GM19467 (cell line): ENCODE results near the gene MYOCOS.

Experiments
- ATAC-seq: cut with Tn5 transposase; IDR thresholded peaks from one replicate; pipeline ENCODE4 v1.9.1; 2021; ENCODE audit warnings: mild to moderate bottlenecking, moderate library complexity; ENCODE audit not compliant: unreplicated experiment

The MYOCOS gene

DNA sequence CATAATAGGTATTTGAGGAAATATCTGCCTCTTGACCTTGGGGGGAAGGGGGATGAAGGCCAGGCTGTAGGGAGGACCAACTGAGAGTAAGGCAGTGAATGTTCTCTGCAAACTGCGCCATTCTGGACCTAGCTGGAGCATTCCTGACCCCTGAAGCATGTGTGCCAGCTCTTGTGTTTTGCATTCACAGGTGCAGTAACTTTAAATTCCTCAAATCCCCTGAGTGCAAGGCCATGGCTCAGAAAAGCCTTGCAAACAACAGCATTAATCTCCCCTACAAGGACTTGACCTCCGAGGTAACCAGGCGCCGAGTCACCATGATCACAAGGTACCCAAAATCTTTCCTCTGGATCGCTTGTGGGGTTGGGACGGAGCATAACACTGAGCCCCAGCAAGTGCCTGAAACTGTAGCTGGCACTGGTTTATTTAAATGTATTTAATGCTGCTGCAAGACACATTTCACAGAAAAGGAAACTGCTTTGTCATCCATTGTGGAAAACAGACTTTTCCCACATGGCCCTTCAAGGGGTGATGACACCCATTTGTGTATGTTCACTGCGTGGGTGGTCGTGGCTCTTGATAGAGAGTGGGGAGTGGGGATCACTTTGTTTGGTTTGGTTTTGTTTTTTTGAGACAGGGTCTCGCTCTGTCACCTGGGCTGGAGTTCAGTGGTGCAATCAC is 1.7 kb downstream of the MYOCOS start:
- no peak for ATAC-seq

DNA sequence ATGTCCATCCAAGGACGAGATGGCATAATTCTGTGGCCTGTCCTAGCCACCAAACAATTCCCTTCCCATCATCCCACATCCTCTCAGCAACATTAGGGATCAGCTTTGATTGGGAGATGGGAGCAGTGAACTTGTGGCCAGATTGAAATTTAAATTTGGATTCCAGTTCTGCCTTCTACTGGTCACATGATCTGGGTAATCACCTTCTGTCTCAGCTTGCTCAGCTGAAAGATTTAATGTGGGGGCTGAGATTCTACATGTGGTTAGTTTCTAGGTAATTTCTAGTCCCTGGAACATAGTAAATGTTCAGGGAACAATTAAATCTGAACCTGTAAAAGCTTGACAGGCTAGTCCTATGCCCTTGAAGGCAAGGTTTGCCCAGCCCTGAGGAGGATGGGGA is 3.2 kb downstream of the MYOCOS start:
- ATAC-seq, result no peak

DNA sequence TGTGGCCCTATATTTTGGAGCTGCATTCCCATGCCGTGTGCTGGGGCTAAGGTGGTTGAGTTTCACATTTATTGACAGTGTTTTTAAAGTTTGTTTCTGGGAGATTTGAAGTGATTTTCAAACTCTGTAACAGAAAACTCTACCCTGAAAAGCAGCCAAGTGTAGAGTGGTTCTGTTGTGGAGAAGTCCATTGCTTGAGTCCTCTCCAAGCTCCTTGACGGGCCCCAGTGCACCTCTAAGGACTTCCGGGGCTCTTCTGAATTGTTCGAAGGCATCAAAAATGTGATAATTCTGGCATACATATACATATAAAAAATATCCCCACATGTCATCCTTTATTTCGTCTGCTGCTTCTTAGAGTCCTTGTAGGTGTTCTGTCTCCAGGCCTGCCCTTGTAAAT is 5.0 kb downstream of the MYOCOS start:
- ATAC-seq, result no peak

DNA sequence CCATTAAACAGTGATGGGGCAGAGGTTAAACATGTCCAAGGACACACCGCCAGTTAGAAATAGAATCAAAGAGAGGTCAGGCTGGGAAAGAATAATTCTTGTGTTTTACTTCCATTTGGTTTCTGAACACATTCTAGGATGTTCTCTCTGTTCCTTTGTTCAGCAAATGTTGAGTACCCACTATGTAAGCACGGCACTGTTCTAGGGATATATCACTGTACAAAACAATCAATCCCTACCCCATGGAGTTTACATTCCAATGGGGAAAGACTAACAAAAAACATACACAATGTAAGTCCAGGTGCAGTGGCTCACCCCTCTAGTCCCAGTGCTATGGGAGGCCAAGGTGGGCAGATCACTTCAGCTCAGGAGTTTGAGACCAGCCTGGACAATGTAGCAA is 6.2 kb downstream of the MYOCOS start:
- ATAC-seq, result no peak

DNA sequence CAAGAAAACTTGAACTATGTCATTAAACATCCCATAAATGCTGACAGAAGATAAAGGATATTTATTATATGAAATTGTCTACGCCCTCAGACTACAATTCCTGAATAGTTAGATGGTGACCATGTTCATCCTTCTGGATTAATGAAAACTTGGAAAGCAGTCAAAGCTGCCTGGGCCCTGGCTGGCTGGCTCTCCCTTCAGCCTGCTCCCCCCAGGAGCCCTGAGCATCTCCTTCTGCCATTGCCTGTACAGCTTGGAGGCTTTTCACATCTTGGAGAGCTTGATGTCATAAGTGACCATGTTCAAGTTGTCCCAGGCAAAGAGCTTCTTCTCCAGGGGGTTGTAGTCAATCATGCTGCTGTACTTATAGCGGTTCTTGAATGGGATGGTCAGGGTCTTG is 13.6 kb downstream of the MYOCOS start:
- no peak for ATAC-seq

DNA sequence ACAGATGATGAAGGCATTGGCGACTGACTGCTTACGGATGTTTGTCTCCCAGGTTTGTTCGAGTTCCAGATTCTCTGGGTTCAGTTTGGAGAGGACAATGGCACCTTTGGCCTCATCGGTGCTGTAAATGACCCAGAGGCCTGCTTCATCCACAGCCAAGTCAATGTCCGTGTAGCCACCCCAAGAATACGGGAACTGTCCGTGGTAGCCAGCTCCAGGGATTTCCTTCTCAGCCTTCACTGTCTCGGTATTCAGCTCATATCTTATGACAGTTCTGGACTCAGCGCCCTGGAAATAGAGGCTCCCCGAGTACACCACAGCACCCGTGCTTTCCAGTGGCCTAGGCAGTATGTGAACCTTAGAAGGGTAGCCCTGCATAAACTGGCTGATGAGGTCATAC is 14.1 kb downstream of the MYOCOS start:
- no peak for ATAC-seq

DNA sequence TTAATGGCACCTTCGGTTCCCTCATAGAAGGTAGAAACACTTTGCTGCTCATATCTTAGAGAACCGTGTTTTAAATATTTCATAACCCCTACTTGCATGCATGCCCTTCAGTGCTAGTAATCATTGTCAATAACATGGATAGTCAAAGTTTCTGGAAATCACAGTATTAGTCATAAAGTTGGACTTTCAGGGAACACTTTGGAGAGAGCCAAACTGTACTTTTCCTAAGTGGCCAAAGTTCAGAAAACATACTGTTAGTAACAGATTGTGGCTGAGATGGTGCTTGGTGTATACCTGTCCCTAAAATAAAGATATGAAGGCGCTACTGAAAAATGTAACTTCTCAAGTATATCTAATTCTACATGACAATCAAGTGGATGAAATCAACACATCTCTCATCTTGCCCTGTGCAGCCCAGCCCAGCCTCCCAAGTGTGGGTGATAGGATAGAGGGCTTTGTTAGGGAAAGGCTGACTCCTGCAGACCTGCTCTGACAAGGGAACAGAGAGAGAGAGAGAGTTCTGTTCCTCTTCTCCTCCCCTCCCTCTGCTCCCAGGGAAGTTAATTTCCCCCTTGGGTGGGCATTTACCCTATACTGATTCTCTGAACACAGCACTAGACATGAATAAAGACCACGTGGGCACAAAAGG is 16.0 kb downstream of the MYOCOS start:
- ATAC-seq, result no peak

DNA sequence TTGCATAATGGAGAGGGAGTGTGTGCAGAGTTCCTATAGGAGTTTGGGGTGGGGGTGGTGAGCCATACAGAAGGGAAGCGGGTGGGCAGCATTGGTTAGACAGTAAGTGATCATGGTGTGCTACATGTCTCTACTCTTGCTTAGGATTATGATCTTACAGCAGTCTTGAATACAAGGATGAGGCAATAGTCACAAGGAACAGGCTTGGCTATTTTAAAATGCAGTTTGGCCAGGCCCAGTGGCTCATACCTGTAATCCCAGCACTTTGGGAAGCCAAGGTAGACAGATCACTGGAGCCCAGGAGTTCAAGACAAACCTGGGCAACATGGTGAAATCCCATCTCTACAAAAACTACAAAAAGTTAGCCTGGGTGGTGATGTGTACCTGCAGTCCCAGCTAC is 18.2 kb downstream of the MYOCOS start:
- ATAC-seq, result no peak

DNA sequence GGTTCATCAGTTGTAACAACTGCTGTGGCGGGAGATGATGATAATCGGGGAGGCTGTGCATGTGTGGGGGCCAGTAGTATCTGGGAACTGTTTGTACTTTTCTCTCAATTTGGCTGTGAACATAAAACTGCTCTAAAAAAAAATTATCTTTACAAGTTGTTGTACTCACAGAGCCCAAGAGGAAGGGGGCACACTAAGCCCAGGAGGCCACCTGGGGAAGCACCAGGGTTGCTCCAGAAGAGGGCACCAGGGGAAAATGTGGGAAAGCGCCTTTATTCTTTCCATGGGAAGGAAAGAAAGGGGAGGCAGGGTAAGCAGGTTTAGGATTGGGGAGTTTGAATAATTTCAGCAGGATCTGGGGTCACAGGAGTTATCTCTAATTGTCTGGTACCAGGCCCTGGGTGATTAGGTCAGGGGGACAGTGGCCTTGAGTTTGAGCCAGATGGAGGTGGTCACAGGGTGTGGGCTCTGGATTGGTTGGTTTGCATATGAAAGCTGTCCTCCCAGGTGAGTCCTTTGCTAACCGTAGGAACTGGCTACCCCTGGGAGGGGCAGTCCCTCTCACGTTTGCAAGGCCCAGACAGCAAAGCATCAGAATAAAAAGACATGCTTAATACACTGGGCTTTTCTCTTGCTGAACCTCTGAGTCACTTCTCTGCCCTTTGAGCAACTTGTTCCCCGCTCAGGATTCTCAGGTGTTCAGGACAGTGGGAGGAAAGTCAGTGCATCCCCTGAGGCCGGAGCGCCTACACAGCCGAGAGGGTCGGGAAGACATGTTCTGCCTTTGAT is 19.2 kb downstream of the MYOCOS start:
- no peak for ATAC-seq

DNA sequence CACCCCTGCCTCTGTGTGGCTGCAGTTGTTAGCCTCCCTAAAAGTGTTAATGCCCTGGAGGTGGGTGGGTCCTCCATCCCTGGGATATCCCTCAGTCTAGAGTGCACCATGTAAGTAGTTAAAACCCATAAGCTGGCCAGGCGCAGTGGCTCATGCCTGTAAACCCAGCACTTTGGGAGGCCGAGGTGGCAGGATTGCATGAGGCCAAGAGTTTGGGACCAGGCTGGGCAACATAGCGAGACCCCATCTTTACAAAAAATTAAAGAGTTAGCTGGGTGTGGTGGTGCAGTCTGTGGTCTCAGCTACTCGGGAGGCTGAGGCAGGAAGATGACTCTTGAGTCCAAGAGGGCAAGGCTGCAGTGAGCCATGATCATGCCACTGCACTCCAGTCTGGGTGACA is 20.2 kb downstream of the MYOCOS start:
- no peak for ATAC-seq

DNA sequence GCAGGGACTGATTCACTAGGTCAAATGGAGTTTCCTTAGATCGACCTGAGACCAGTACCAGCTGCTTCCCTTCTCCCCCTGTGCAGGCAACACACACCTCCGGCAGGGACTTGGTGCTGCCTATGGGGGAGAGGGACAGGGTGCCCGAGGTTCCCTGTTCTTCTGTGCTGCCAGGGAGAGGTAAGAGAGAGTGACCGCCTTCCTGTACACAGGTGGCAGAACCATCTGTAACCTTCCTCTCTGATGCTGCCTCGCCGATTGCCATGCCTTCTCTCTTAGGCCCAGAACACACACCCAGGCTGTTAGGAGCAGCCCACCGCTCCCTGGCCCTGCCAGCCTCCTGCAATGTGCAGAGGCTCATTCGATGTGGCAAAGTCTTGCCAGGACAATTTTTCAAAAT is 21.1 kb downstream of the MYOCOS start:
- no peak for ATAC-seq

DNA sequence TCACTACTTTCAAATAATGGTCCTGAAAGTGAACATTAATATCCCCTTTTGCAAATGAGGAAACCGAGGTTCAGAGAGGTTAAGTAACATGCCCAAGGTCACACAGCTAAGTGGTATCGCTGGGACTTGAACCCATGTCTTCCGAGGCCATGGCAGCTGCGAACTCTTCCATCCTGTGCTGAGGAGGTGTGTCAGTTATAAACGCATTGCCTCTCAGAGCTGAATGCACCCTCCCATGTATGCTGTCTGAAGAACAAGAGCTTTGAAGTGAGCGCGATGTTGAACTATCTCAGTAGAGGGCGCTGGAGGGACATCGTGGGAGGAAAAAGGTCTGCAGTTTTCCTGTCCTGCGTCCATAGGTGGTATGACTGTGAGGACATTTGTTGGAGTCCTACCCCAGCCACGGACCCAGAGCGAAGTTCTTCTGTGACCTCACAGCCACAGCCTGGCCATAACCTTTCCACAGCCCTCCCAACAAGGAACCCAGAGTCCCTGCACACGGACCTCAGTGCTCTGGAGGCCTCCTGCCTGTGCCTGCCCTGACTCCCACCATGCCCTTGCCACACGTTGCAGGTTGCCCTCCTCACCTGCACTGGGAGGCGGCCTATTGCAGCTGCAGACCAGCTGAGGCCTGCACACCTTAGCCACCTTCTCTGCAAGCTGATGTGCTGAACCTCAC is 22.9 kb downstream of the MYOCOS start:
- ATAC-seq, result peak; percentile 79

DNA sequence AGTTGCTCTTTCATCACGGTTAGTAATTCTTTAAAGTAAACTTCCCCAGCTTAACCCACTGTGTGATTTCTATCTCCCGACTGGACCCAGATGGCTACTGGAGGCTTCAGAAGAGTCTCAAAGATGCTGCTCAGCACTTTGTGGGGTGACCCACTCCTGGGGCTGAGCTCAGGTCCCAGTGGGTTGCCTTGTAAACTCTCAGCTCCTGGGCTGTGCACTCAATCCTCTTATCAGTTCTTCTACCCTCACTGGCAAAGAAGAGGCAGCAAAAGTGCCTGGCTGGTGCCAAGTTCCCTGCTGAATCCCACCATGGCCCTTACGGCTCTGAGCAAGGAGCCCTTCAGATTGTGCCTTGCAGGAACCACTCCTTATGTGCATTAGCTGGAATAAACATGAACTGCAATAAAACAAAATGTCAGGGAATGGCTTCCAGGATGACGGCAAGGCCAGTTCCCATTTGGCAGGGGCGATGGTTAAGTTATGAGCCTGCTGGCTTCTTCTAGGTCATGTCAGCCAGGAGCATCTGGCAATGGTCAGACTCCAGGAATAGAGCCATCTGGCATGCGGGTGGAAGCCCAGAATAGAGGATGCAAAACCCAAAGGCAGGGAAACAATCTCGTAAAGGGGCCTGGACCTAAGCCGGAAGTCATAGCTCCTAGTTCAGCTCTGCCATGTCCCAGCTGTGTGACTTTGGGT is 23.7 kb downstream of the MYOCOS start:
- no peak for ATAC-seq

DNA sequence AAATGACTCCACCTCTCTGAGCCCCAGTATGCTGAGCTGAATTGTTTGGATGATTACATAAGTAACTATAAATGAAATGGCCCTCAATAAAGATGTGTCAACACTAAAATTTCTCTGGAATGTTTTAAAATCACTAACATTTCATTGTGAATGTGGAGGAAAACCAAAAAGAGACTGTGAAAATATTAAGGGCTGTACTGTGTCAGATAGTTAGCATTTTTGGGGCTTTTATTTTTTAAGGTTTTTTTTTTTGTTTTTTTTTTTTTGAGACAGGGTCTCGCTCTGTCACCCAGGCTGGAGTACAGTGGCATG is 24.2 kb downstream of the MYOCOS start:
- no peak for ATAC-seq

DNA sequence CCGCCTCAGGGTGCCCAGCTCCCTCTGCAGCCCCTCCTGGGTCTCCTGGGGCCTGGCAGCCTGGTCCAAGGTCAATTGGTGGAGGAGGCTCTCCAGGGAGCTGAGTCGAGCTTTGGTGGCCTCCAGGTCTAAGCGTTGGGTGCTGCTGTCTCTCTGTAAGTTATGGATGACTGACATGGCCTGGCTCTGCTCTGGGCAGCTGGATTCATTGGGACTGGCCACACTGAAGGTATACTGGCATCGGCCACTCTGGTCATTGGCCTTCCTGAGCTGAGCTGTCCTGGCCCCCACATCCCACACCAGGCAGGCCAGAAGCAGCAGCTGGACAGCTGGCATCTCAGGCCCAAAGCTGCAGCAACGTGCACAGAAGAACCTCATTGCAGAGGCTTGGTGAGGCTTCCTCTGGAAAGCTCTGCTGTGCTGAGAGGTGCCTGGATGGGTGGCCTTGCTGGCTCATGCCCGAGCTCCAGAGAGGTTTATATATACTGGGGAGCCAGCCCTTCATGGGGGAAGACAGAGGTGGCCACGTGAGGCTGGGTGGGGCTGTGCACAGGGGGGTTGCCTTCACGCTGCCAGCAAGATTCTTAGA is 30.3 kb downstream of the MYOCOS start, which contains the start of gene MYOC:
Gene MYOC, minus strand, starts transcription at position 455 of the 589 bp plus-strand sequence. Its CDS starts 77 bp downstream, at position 378.
- no peak for ATAC-seq

DNA sequence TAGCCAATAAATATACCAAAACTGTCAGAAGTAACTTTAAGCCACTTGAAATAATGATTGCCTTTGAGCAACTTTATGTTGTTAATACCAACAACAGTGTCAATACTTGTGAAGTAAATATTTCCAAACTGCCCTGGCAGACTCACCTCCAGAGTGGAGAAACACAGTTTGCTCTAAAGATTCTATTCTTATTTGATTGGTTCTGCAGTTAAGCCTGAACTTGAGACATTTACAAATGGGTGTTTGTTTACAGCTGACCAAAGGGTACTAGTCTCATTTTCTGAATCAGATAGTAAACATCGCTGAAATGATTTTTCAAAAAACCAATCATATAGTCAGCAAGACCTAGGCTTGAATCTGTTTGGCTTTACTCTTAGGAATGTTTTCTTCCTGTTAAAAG is 31.8 kb downstream of the MYOCOS start:
- ATAC-seq, result no peak

DNA sequence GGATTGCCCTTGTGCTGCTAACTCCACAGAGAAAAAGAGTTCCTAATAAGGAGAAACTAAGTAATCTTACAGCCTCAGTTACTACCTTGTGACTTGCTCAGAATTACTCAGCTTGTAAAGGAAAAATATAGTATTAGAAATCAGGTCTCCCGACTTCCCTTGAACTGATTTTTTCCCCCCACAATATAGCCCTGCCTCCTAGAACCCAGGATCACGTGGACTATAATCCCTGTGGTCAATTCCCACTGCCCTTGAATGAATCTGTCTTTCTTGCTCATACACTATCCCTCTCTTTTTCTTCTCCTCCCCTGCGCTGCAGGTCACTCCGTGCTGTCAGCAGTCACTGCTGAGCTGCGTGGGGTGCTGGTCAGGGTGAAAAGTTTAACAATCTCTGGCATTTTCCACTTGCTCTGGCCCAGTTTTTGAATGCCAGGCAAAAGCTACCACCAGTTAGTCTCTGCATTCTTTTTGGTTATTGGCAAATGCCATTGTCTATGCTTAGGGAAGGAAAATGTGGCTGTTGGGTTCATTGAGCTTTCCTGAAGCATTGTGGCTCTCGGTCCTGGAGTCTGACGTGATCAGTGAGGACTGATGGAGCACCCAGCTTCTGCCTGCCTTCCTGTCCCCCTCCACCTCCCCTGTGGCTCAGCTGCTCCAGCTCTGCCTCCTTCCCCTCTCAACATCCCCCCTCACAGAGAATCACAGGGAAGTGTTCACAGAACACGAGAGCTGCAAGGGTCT is 32.3 kb downstream of the MYOCOS start:
- ATAC-seq, result no peak

DNA sequence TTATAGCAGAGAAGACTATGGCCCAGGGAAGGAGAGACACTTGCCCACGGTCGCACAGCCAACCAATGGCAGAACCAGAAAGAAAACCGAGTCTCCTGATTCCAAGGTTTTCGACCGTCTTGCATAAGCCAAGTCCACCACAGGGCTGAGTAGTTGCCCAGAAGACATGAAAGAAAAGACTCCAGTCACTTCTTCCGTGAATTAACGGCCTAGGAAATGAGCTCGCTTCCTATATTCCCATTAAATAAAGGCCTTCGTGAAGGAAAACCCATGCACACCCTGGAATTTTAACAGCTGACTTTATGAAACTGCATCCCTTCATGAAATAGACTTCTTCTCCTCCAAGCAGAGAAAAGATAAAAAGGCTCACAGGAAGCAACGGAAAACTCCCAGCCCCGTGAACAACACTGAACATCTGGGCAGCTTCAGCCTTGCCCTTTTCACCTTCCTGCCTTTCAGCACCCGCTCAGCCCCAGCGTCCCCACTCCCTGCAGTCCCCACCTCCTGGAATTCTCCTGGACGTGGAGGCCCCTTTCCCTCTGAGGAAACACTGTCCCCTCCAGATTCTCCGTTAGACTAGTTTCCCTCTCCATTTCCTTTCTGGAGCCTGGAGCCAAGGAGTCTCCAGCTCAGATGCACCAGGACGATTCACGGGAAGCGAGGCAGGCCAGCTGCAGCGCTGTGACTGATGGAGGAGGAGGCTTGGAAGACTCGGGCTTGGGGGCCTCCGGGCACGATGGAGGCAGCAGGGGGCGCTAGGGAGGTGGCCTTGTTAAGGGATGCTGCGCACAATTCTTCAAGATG is 33.1 kb downstream of the MYOCOS start:
- no peak for ATAC-seq

DNA sequence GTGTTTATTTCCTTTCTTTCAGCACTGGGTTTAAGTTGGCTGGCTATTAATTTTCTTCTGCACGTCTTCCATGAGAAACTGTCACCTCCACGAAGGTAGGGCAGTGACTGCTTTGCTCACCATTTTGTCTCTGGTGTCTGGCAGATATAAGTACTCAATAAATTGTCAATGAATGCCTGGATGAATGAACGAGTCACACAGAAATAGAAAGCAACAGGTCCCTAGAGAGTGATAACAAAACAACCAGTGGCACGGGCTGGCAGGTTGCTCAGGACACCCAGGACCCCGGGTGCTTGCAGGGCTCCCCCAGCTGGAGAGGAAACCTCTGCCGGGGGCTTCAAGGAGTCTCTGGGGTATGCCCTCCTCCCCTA is 33.7 kb downstream of the MYOCOS start:
- ATAC-seq, result no peak
